Type B pancreatic cell (in vitro differentiated cells): ENCODE data around the gene TPP2. TPM values are rescaled to one million over a fixed set of nuclear protein-coding genes. Genes with fewer than 3 reads are reported as not detected.
A peak's percentile ranks its signal among the peaks of the same experiment; 100 is the strongest.

Experiments used
- DNase-seq: peaks from one replicate; pipeline ENCODE4 v3.0.0; 2021; ENCODE audit warnings: mixed read lengths; ENCODE audit not compliant: unreplicated experiment; ENCODE audit errors: extremely low spot score
- H3K27ac Mint-ChIP-seq: 2 replicates; pipeline ENCODE4 v1.8.0; 2021; ENCODE audit warnings: mild to moderate bottlenecking, mixed read lengths
- H3K27me3 Mint-ChIP-seq: 2 replicates; pipeline ENCODE4 v1.8.0; 2021; ENCODE audit warnings: mixed read lengths
- H3K36me3 Mint-ChIP-seq: 2 replicates; pipeline ENCODE4 v1.8.0; 2021; ENCODE audit warnings: mixed read lengths
- H3K4me1 Mint-ChIP-seq: one replicate; pipeline ENCODE4 v1.8.0; 2021; ENCODE audit warnings: mixed read lengths; ENCODE audit not compliant: unreplicated experiment
- H3K4me3 Mint-ChIP-seq: 2 replicates; pipeline ENCODE4 v1.8.0; 2021; ENCODE audit warnings: mild to moderate bottlenecking, mixed read lengths
- H3K9me3 Mint-ChIP-seq: 2 replicates; pipeline ENCODE4 v1.8.0; 2021; ENCODE audit warnings: mixed read lengths
- total RNA-seq: library from RNA; stranded (reverse); gene quantifications from 2 replicates; pipeline ENCODE4 v1.2.1, GENCODE V29; 2021; ENCODE audit warnings: low replicate concordance
- TF ChIP-seq, protein P1 (sequence below): fragments of 200-600 bp; sonication (generic); conservative IDR thresholded peaks from 2 replicates; pipeline ENCODE4 v1.5.0; 2021; ENCODE audit warnings: antibody characterized with exemption, mild to moderate bottlenecking

TPP2 gene
- total RNA-seq, 1 donor from 2014 or later: 54.4 TPM

GRCh38 chr13:102703726-102704035 is 106.9 kb downstream of the TPP2 start:
- H3K27me3 Mint-ChIP-seq: no peaks in the 10 kb centered on the region
- peaks cover 33% of the 10 kb centered on the region for H3K4me1 Mint-ChIP-seq
- H3K4me3 Mint-ChIP-seq: peak overlapping the region; percentile 54
- no peaks in the 10 kb centered on the region for H3K36me3 Mint-ChIP-seq
- peaks cover 6% of the 10 kb centered on the region for H3K9me3 Mint-ChIP-seq
- peak overlapping the region; percentile 84 for H3K27ac Mint-ChIP-seq
- no peak for DNase-seq
- TF ChIP-seq, protein P1, sequence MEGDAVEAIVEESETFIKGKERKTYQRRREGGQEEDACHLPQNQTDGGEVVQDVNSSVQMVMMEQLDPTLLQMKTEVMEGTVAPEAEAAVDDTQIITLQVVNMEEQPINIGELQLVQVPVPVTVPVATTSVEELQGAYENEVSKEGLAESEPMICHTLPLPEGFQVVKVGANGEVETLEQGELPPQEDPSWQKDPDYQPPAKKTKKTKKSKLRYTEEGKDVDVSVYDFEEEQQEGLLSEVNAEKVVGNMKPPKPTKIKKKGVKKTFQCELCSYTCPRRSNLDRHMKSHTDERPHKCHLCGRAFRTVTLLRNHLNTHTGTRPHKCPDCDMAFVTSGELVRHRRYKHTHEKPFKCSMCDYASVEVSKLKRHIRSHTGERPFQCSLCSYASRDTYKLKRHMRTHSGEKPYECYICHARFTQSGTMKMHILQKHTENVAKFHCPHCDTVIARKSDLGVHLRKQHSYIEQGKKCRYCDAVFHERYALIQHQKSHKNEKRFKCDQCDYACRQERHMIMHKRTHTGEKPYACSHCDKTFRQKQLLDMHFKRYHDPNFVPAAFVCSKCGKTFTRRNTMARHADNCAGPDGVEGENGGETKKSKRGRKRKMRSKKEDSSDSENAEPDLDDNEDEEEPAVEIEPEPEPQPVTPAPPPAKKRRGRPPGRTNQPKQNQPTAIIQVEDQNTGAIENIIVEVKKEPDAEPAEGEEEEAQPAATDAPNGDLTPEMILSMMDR: no peak

DNA sequence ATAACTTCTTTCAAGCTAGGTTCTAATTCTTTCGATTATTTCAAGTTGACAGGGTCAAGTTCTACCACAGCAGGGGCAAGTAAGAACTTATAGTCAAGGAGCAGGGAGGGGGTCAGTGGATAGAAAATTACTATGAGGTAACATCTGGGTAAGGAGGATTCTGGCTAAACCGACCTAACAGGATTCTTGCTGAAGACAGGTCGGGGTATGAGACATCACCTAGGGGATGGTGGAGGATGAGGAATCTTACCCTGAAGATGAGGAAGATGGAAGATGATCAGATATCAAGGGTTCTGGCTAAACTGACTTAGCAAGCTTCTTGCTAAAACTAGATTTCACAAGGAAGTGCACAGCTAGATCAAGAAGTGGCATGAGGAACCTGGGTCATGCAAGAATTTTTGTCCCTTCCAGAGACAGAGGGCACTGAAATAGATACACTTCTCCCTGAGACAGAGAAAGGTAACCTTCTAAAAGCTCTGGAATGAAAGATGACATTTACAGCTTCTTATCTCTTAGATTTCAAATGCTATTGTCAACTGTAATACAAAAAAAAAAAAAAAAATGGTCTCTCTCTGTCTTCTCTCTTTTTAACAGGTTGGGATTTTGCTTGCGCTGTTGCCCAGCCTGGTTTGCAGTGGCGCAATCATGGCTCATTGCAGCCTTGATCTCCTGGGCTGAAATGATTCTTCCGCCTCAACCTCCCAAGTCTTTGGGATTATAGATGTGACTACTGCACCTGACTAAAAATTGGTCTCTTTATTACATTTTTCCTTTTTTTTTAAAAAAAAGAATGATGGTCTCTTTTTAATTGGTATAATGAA is 107.7 kb downstream of the TPP2 start:
- peak overlapping the region; percentile 54 for H3K4me3 Mint-ChIP-seq
- DNase-seq: no peak
- peak overlapping the region; percentile 84 for H3K27ac Mint-ChIP-seq
- H3K9me3 Mint-ChIP-seq: no peaks in the 10 kb centered on the region
- H3K4me1 Mint-ChIP-seq: peaks cover 33% of the 10 kb centered on the region
- TF ChIP-seq, protein P1: no peak
- no peaks in the 10 kb centered on the region for H3K36me3 Mint-ChIP-seq
- no peaks in the 10 kb centered on the region for H3K27me3 Mint-ChIP-seq

- Mint-ChIP-seq H3K27me3 (no peaks in the 10 kb centered on the region), H3K36me3 (no peaks in the 10 kb centered on the region), H3K27ac (no peak overlapping the region), H3K4me3 (no peak overlapping the region), H3K4me1 (peaks cover 20% of the 10 kb centered on the region), H3K9me3 (no peaks in the 10 kb centered on the region)
- TF ChIP-seq, protein P1: no peak
- no peak for DNase-seq
Measured at GRCh38 chr13:102707467-102707866, 110.7 kb downstream of the TPP2 start.

GRCh38 chr13:102708211-102708610 is 111.4 kb downstream of the TPP2 start:
- DNase-seq: no peak
- Mint-ChIP-seq H3K27ac (no peak overlapping the region), H3K4me1 (peaks cover 15% of the 10 kb centered on the region), H3K36me3 (no peaks in the 10 kb centered on the region), H3K27me3 (no peaks in the 10 kb centered on the region), H3K9me3 (no peaks in the 10 kb centered on the region), H3K4me3 (no peak overlapping the region)
- TF ChIP-seq, protein P1: no peak

GRCh38 chr13:102708991-102709390 is 112.2 kb downstream of the TPP2 start:
- Mint-ChIP-seq H3K36me3 (no peaks in the 10 kb centered on the region), H3K4me3 (no peak overlapping the region), H3K27ac (no peak overlapping the region), H3K27me3 (no peaks in the 10 kb centered on the region), H3K4me1 (peaks cover 7% of the 10 kb centered on the region), H3K9me3 (no peaks in the 10 kb centered on the region)
- TF ChIP-seq, protein P1: no peak
- no peak for DNase-seq
